Epithelial cell of esophagus (primary cell): ENCODE data around the gene PGGT1B.

Source experiments
- DNase-seq: peaks from one replicate; pipeline ENCODE4 v3.0.0; 2010; ENCODE audit warnings: low read depth
- H3K4me3 ChIP-seq: 2 replicates; pipeline ENCODE4 v1.5.1; 2011; ENCODE audit warnings: mild to moderate bottlenecking, low read length, control low read depth
- CTCF ChIP-seq: IDR thresholded peaks from 2 replicates; pipeline ENCODE4 v1.5.1; 2011; ENCODE audit warnings: low read depth, mild to moderate bottlenecking, low read length, control low read depth, inconsistent platforms; ENCODE audit not compliant: insufficient read depth; ENCODE audit errors: missing control alignments

The PGGT1B gene

GRCh38 chr5:115262321-115263077, at the start of gene PGGT1B:
Gene PGGT1B, minus strand, starts transcription at chr5:115262877. Its CDS starts 26 bp downstream, at chr5:115262851.
- H3K4me3 ChIP-seq, result peak within 1 kb of the TSS; percentile 77
- peak; percentile 2 for TF ChIP-seq CTCF
- DNase-seq, result peak; percentile 63

GRCh38 chr5:115309751-115310370, 47.2 kb upstream of the PGGT1B start:
- peak; percentile 72 for DNase-seq
- H3K4me3 ChIP-seq, result no peak overlapping the region
- peak; percentile 47 for TF ChIP-seq CTCF

GRCh38 chr5:115308815-115309214, 46.1 kb upstream of the PGGT1B start:
- TF ChIP-seq CTCF, result no peak
- H3K4me3 ChIP-seq, result no peak overlapping the region
- no peak for DNase-seq

- no peak for TF ChIP-seq CTCF
- DNase-seq, result peak; percentile 62
- H3K4me3 ChIP-seq, result no peak overlapping the region
Measured at GRCh38 chr5:115306011-115306536, 43.4 kb upstream of the PGGT1B start.

- no peak for TF ChIP-seq CTCF
- no peak overlapping the region for H3K4me3 ChIP-seq
- no peak for DNase-seq
Measured at GRCh38 chr5:115304496-115304895, 41.8 kb upstream of the PGGT1B start.

GRCh38 chr5:115298811-115299210, 36.1 kb upstream of the PGGT1B start:
- H3K4me3 ChIP-seq, result no peak overlapping the region
- TF ChIP-seq CTCF, result no peak
- no peak for DNase-seq

- no peak overlapping the region for H3K4me3 ChIP-seq
- DNase-seq, result peak; percentile 9
- TF ChIP-seq CTCF, result no peak
Measured at GRCh38 chr5:115297031-115297430, 34.4 kb upstream of the PGGT1B start.
